ENCODE results near the gene TNS1. TPM values are rescaled to one million over a fixed set of nuclear protein-coding genes. Genes with fewer than 3 reads are reported as not detected.

The TNS1 gene
- total RNA-seq, 1 experiment from 2014 or later, result 1.5 TPM

GRCh38 chr2:217804338-217804737, 198.5 kb downstream of the TNS1 start:
- no TSS peak for BruUV-seq (replicated peaks)
- H3K4me2 ChIP-seq (ENCODE audit: low read length), result no peak overlapping the region
- H3F3A ChIP-seq (ENCODE audit: low read length, unreplicated experiment), result no peaks in the 10 kb centered on the region
- no peak for TF ChIP-seq EZH2phosphoT487 (IDR thresholded peaks at IDR 0.05; ENCODE audit: borderline replicate concordance, low read length)
- TF ChIP-seq CTCF (conservative IDR thresholded peaks at IDR 0.05; ENCODE audit: low read depth, low read length), result no peak
- no peak for TF ChIP-seq EZH2 (IDR thresholded peaks at IDR 0.05; ENCODE audit: low read length, unreplicated experiment)
- no peaks in the 10 kb centered on the region for H4K20me1 ChIP-seq (ENCODE audit: low read length)
- no peaks in the 10 kb centered on the region for H3K9me2 ChIP-seq (replicated peaks; ENCODE audit: low read length)
- no peaks in the 10 kb centered on the region for H3K9me3 ChIP-seq (ENCODE audit: low read length)
- ATAC-seq (no peak), DNase-seq (no peak)
- no peaks in the 10 kb centered on the region for H3K27me3 ChIP-seq (ENCODE audit: low read length)
- no peak overlapping the region for H3K9ac ChIP-seq (ENCODE audit: low read length)
- no peaks in the 10 kb centered on the region for H3K4me1 ChIP-seq (ENCODE audit: insufficient read depth, low read length)
- H3K79me2 ChIP-seq (ENCODE audit: low read length), result no peaks in the 10 kb centered on the region
- no peak overlapping the region for H3K4me3 ChIP-seq (ENCODE audit: low read length)
- intact Hi-C loops (cut with micrococcal nuclease), result no loop called here
- POLR2A ChIA-PET (ENCODE audit: unreplicated experiment), result no interaction called here
- no peak overlapping the region for H3K27ac ChIP-seq (ENCODE audit: low read length)
- H2AFZ ChIP-seq (ENCODE audit: low read length), result no peak overlapping the region
- CTCF ChIA-PET, result no interaction called here
- H3K36me3 ChIP-seq (ENCODE audit: low read depth, low read length), result no peaks in the 10 kb centered on the region

- Histone ChIP-seq H2AFZ (ENCODE audit: low read length) (no peak overlapping the region), H3K36me3 (ENCODE audit: low read depth, low read length) (no peaks in the 10 kb centered on the region), H3K4me1 (ENCODE audit: insufficient read depth, low read length) (no peaks in the 10 kb centered on the region), H3K4me3 (ENCODE audit: low read length) (no peak overlapping the region), H3K9ac (ENCODE audit: low read length) (no peak overlapping the region), H3K9me3 (ENCODE audit: low read length) (no peaks in the 10 kb centered on the region), H3K9me2 (replicated peaks; ENCODE audit: low read length) (no peaks in the 10 kb centered on the region), H3K4me2 (ENCODE audit: low read length) (no peak overlapping the region), H3K79me2 (ENCODE audit: low read length) (no peaks in the 10 kb centered on the region), H3F3A (ENCODE audit: low read length, unreplicated experiment) (no peaks in the 10 kb centered on the region), H3K27me3 (ENCODE audit: low read length) (no peaks in the 10 kb centered on the region), H3K27ac (ENCODE audit: low read length) (no peak overlapping the region), H4K20me1 (ENCODE audit: low read length) (no peaks in the 10 kb centered on the region)
- ChIA-PET CTCF (no interaction called here), POLR2A (ENCODE audit: unreplicated experiment) (no interaction called here)
- intact Hi-C loops (cut with micrococcal nuclease), result no loop called here
- no peak for ATAC-seq
- BruUV-seq (replicated peaks), result no TSS peak
- DNase-seq, result no peak
- TF ChIP-seq EZH2 (IDR thresholded peaks at IDR 0.05; ENCODE audit: low read length, unreplicated experiment) (no peak), EZH2phosphoT487 (IDR thresholded peaks at IDR 0.05; ENCODE audit: borderline replicate concordance, low read length) (no peak), CTCF (conservative IDR thresholded peaks at IDR 0.05; ENCODE audit: low read depth, low read length) (no peak)
Observed at GRCh38 chr2:217803653-217803960, 199.2 kb downstream of the TNS1 start.

- ChIA-PET POLR2A (ENCODE audit: unreplicated experiment) (no interaction called here), CTCF (no interaction called here)
- Histone ChIP-seq H3K36me3 (ENCODE audit: low read depth, low read length) (no peaks in the 10 kb centered on the region), H4K20me1 (ENCODE audit: low read length) (no peaks in the 10 kb centered on the region), H3K27me3 (ENCODE audit: low read length) (no peaks in the 10 kb centered on the region), H2AFZ (ENCODE audit: low read length) (no peak overlapping the region), H3K9me2 (replicated peaks; ENCODE audit: low read length) (no peaks in the 10 kb centered on the region), H3K4me3 (ENCODE audit: low read length) (no peak overlapping the region), H3K9ac (ENCODE audit: low read length) (no peak overlapping the region), H3K79me2 (ENCODE audit: low read length) (no peaks in the 10 kb centered on the region), H3K9me3 (ENCODE audit: low read length) (no peaks in the 10 kb centered on the region), H3K4me1 (ENCODE audit: insufficient read depth, low read length) (no peaks in the 10 kb centered on the region), H3F3A (ENCODE audit: low read length, unreplicated experiment) (no peaks in the 10 kb centered on the region), H3K27ac (ENCODE audit: low read length) (no peak overlapping the region), H3K4me2 (ENCODE audit: low read length) (no peak overlapping the region)
- TF ChIP-seq CTCF (conservative IDR thresholded peaks at IDR 0.05; ENCODE audit: low read depth, low read length), result no peak
- no peak for TF ChIP-seq EZH2phosphoT487 (IDR thresholded peaks at IDR 0.05; ENCODE audit: borderline replicate concordance, low read length)
- TF ChIP-seq EZH2 (IDR thresholded peaks at IDR 0.05; ENCODE audit: low read length, unreplicated experiment), result no peak
- DNase-seq, result no peak
- intact Hi-C loops (cut with micrococcal nuclease), result no loop called here
- ATAC-seq, result no peak
- no TSS peak for BruUV-seq (replicated peaks)
Observed at GRCh38 chr2:217802876-217803652, 199.7 kb downstream of the TNS1 start.
